IMR-90 (cell line): ENCODE data around the gene CPD. TPM values are rescaled to one million over a fixed set of nuclear protein-coding genes. Genes with fewer than 3 reads are reported as not detected.

Source experiments
- ATAC-seq: fragments of 200-7000 bp; cut with Tn5 transposase; 2 replicates; pipeline ENCODE4 v1.9.1; 2020; ENCODE audit warnings: low read depth, mild to moderate bottlenecking, moderate library complexity
- BruUV-seq: library from RNA; stranded (reverse); fragments of 400-500 nt; replicated peaks from 2 replicates; lab custom pipeline; 2021; lab: Mats Ljungman, UMichigan
- CTCF ChIA-PET: fragments of 300-600 bp; formaldehyde crosslinking; extraction: SDS; loops from one replicate; lab custom pipeline; 2021; ENCODE audit warnings: antibody characterized with exemption; lab: Yijun Ruan, JAX
- POLR2A ChIA-PET: fragments of 300-600 bp; sonication (Branson Sonifier 250); formaldehyde crosslinking; loops from one replicate; lab custom pipeline; 2022; ENCODE audit warnings: antibody characterized with exemption; ENCODE audit not compliant: unreplicated experiment; lab: Charles Lee
- DNase-seq: peaks from one replicate; pipeline ENCODE4 v3.0.0; 2013
- H2AFZ ChIP-seq: replicated peaks from 2 replicates; pipeline ENCODE3; 2013; ENCODE audit warnings: low read length, mild to moderate bottlenecking; ENCODE audit not compliant: poor library complexity
- H2AK5ac ChIP-seq: 2 replicates; pipeline ENCODE4 v1.6.1; 2013; ENCODE audit warnings: low read depth, low read length, inconsistent platforms
- H2AK9ac ChIP-seq: replicated peaks from 2 replicates; pipeline ENCODE3; 2013; ENCODE audit warnings: mild to moderate bottlenecking, low read depth, low read length, moderate library complexity; ENCODE audit not compliant: poor library complexity
- H2BK120ac ChIP-seq: 2 replicates; pipeline ENCODE4 v1.6.1; 2013; ENCODE audit warnings: low read depth, low read length, inconsistent platforms
- H2BK15ac ChIP-seq: 3 replicates; pipeline ENCODE4 v1.6.1; 2013; ENCODE audit warnings: low read depth, low read length, inconsistent platforms
- H2BK20ac ChIP-seq: 2 replicates; pipeline ENCODE4 v1.6.1; 2013; ENCODE audit warnings: low read depth, mild to moderate bottlenecking, inconsistent platforms, low read length, moderate library complexity
- H2BK5ac ChIP-seq: 2 replicates; pipeline ENCODE4 v1.6.1; 2013; ENCODE audit warnings: mild to moderate bottlenecking, low read depth, low read length, inconsistent platforms; ENCODE audit not compliant: poor library complexity, severe bottlenecking
- H3K14ac ChIP-seq: replicated peaks from 2 replicates; pipeline ENCODE4 v1.6.1; 2013; ENCODE audit warnings: low read depth, low read length, inconsistent platforms
- H3K18ac ChIP-seq: 2 replicates; pipeline ENCODE4 v1.6.1; 2013; ENCODE audit warnings: low read depth, low read length, control low read depth
- H3K23ac ChIP-seq: 2 replicates; pipeline ENCODE4 v1.6.1; 2013; ENCODE audit warnings: low read depth, low read length, inconsistent platforms
- H3K27ac ChIP-seq: 2 replicates; pipeline ENCODE4 v1.5.1; 2013; ENCODE audit warnings: mild to moderate bottlenecking, control low read depth, low read length; ENCODE audit not compliant: insufficient read depth
- H3K27me3 ChIP-seq: 2 replicates; pipeline ENCODE4 v1.6.1; 2013; ENCODE audit warnings: low read length; ENCODE audit not compliant: control insufficient read depth, insufficient read depth
- H3K36me3 ChIP-seq: 2 replicates; pipeline ENCODE4 v1.6.1; 2013; ENCODE audit warnings: low read length, mixed read lengths; ENCODE audit not compliant: control insufficient read depth, insufficient read depth
- H3K4ac ChIP-seq: 2 replicates; pipeline ENCODE4 v1.6.1; 2013; ENCODE audit warnings: low read depth, low read length, inconsistent platforms
- H3K4me1 ChIP-seq: 2 replicates; pipeline ENCODE4 v1.6.1; 2013; ENCODE audit warnings: low read length, mixed read lengths; ENCODE audit not compliant: control insufficient read depth, insufficient read depth
- H3K4me2 ChIP-seq: 2 replicates; pipeline ENCODE4 v1.6.1; 2013; ENCODE audit warnings: low read depth, mild to moderate bottlenecking, control low read depth, low read length, moderate library complexity
- H3K4me3 ChIP-seq: 2 replicates; pipeline ENCODE4 v1.5.1; 2013; ENCODE audit warnings: low read depth, mild to moderate bottlenecking, control low read depth, low read length, moderate library complexity; ENCODE audit not compliant: insufficient read depth
- H3K56ac ChIP-seq: 2 replicates; pipeline ENCODE4 v1.6.1; 2013; ENCODE audit warnings: low read length, inconsistent platforms; ENCODE audit not compliant: insufficient read depth; ENCODE audit errors: extremely low read depth
- H3K79me1 ChIP-seq, 2 experiments: 2 replicates each; pipeline ENCODE4 v1.6.1; 2013; ENCODE audit warnings: low read length in 2 of 2, inconsistent platforms in 1 of 2, low read depth in 1 of 2
- H3K9ac ChIP-seq: 2 replicates; pipeline ENCODE4 v1.6.1; 2013; ENCODE audit warnings: low read depth, low read length, control low read depth
- H3K9me1 ChIP-seq: 2 replicates; pipeline ENCODE4 v1.6.1; 2013; ENCODE audit warnings: low read length, inconsistent platforms; ENCODE audit not compliant: insufficient read depth
- H3K9me3 ChIP-seq: 2 replicates; pipeline ENCODE4 v1.6.1; 2013; ENCODE audit warnings: low read length; ENCODE audit not compliant: control insufficient read depth, insufficient read depth
- H4K20me1 ChIP-seq: 2 replicates; pipeline ENCODE4 v1.6.1; 2013; ENCODE audit warnings: low read length, inconsistent platforms; ENCODE audit not compliant: insufficient read depth
- H4K5ac ChIP-seq: 2 replicates; pipeline ENCODE4 v1.6.1; 2013; ENCODE audit warnings: mild to moderate bottlenecking, low read depth, low read length, control low read depth
- H4K8ac ChIP-seq, 2 experiments: 2 replicates each; pipeline ENCODE4 v1.6.1; 2013; ENCODE audit warnings: low read depth in 2 of 2, low read length in 2 of 2, control low read depth in 1 of 2, inconsistent platforms in 1 of 2
- H4K91ac ChIP-seq: 2 replicates; pipeline ENCODE4 v1.6.1; 2013; ENCODE audit warnings: low read depth, low read length, inconsistent platforms; ENCODE audit not compliant: insufficient read depth
- CEBPB ChIP-seq: IDR thresholded peaks from 2 replicates; pipeline ENCODE4 v1.6.1; 2012; ENCODE audit warnings: low read depth, low read length, improper control_type of control experiment
- CHD1 ChIP-seq: IDR thresholded peaks from 2 replicates; pipeline ENCODE4 v1.6.1; 2012; ENCODE audit warnings: low read depth, low read length, improper control_type of control experiment
- WGBS, 2 experiments: methylation state at CpG; one replicate each; pipeline versions ENCODE4 v1.1.5 to v1.1.7; 2013; ENCODE audit warnings: missing lambda C conversion rate in 2 of 2; ENCODE audit not compliant: insufficient read length in 1 of 2; ENCODE audit errors: extremely low coverage in 2 of 2; 5-methylcytosine and 5-hydroxymethylcytosine counted together
- dilution Hi-C: fragments of 300-500 bp; cut with HindIII; formaldehyde crosslinking; loops from one replicate; pipeline ENCODE4 v1.14.3; 2018; ENCODE audit warnings: low sequenced_read_pairs; ENCODE audit not compliant: unreplicated experiment
- in situ Hi-C: fragments of 300-500 bp; cut with MboI; formaldehyde crosslinking; loops from 3 replicates; pipeline ENCODE4 v1.14.3; 2019; ENCODE audit warnings: low sequenced_read_pairs, inconsistent platforms, mixed read lengths
- intact Hi-C: fragments of 100-400 bp; cut with micrococcal nuclease; formaldehyde crosslinking; loops from 2 replicates; pipeline ENCODE4 v1.10.0; 2022
- polyA plus RNA-seq, 3 experiments: library from polyadenylated mRNA; depleted of rRNA; stranded (reverse); fragments of >200 nt; gene quantifications; 2 replicates each; pipeline ENCODE4 v1.2.3, GENCODE V29; 2012; ENCODE audit warnings: low replicate concordance in 1 of 3
- total RNA-seq: library from RNA; depleted of rRNA; stranded (reverse); fragments of >200 nt; gene quantifications from 2 replicates; pipeline ENCODE4 v1.2.3, GENCODE V29; 2012

Gene CPD
- total and polyA plus RNA-seq, 2 of the 4 experiments (the other 2 are of a cell fraction): 23.4 to 94.5 TPM

DNA sequence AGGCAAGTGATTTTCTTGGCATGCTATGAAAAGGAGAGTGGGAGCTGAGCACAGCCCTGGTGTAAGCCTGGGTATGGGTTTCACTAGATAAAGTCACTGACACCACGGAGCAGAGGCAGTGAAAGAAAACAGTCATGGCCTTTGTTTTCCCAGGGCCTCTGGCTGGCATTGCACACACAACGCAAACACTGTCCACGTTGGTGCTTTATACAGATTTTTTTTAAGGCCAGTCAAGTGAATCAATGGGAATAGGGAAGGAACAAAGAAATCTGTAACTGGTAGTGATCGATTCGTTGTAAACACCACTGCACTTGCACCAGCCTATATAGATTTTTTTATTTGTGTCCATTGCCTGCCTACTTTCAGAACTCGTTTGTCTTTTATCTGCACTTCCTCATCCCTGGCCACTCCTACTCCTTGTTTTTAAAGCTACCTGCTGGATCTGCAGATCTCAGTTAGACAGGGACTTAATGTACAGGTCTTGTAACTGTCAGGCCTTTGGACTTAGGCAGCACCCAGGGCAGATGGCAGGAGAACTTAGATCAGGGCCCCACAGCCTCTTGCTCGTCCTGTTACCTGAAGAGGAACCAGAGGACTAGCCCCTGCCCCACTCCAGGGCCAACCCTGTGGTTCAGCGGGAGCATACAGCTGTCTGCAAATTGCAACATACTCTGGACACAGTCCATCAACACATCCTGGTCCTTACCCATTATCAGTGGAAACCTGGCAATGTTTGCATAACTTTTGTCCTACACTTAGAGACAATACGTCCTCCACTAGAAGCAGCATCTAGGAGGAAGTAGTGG lies 34.2 kb upstream of the CPD start:
- 57% methylated on average over 1 of the region's 9 CpGs; no CpG with 5 or more reads in 1 of the 2 experiments for WGBS, 2 experiments
- H2BK5ac ChIP-seq: no peak overlapping the region
- H4K20me1 ChIP-seq: no peaks in the 10 kb centered on the region
- H2BK15ac ChIP-seq: no peak overlapping the region; the same call in 2 of the 3 replicates
- no peak overlapping the region for H2AK9ac ChIP-seq
- ChIA-PET CTCF (no interaction called here), POLR2A (no interaction called here)
- no peak overlapping the region for H4K5ac ChIP-seq
- no peak overlapping the region for H3K4me3 ChIP-seq
- H2AFZ ChIP-seq: no peak overlapping the region
- no peaks in the 10 kb centered on the region for H3K36me3 ChIP-seq
- H2BK120ac ChIP-seq: peak overlapping the region; percentile 11; the same call in 1 of the 2 replicates
- TF ChIP-seq CEBPB (peak; percentile 85), CHD1 (no peak)
- no peak overlapping the region for H3K23ac ChIP-seq
- in situ Hi-C loops (no loop called here), intact Hi-C loops (loop anchor here (5.0 kb wide), 1 partner anchor 133 kb away; the partner anchor contains the start of gene GOSR1), dilution Hi-C loops (no loop called here)
- 0 out of 2 replicates have a peak overlapping the region, but pooled peaks have one; percentile 1 for H3K14ac ChIP-seq
- H3K27ac ChIP-seq: no peak overlapping the region
- H2BK20ac ChIP-seq: no peak overlapping the region
- no peak overlapping the region for H3K56ac ChIP-seq
- H3K4me2 ChIP-seq: no peak overlapping the region
- peaks cover 9% of the 10 kb centered on the region for H3K9me1 ChIP-seq
- no TSS peak for BruUV-seq
- H4K8ac ChIP-seq: no peak overlapping the region
- H3K18ac ChIP-seq: no peak overlapping the region
- H3K9me3 ChIP-seq: no peaks in the 10 kb centered on the region
- DNase-seq (peak; percentile 59), ATAC-seq (no peak; the same call in 1 of the 2 replicates)
- no peaks in the 10 kb centered on the region for H3K79me1 ChIP-seq
- no peaks in the 10 kb centered on the region for H3K27me3 ChIP-seq
- no peak overlapping the region for H3K4ac ChIP-seq
- no peak overlapping the region for H3K9ac ChIP-seq
- no peak overlapping the region for H4K91ac ChIP-seq
- no peak overlapping the region for H2AK5ac ChIP-seq
- peaks cover 19% of the 10 kb centered on the region for H3K4me1 ChIP-seq
